ENCODE measurements around the gene TTC13. TPM values are rescaled to one million over a fixed set of nuclear protein-coding genes. Genes with fewer than 3 reads are reported as not detected.

Gene TTC13
- total RNA-seq, 1 donor from 2014 or later, result 18.6 TPM

- H3K4me3 ChIP-seq, result peak overlapping the region; percentile 83
- H3K9me3 ChIP-seq, result no peaks in the 10 kb centered on the region
- H3K27ac ChIP-seq, result peak overlapping the region; percentile 77
- DNase-seq, result no peak
- H3K4me1 ChIP-seq, result peaks cover 23% of the 10 kb centered on the region
- ATAC-seq, result no peak
- intact Hi-C loops (cut with DNase I), result no loop called here
- peaks cover 17% of the 10 kb centered on the region for H3K36me3 ChIP-seq
- no peaks in the 10 kb centered on the region for H3K27me3 ChIP-seq
- no peak for TF ChIP-seq CTCF (IDR thresholded peaks at IDR 0.05)
These were observed 692 bp upstream of the TTC13 start for GRCh38 chr1:230979389-230979716.

- Histone ChIP-seq H3K27me3 (no peaks in the 10 kb centered on the region), H3K4me1 (peaks cover 23% of the 10 kb centered on the region), H3K9me3 (no peaks in the 10 kb centered on the region), H3K4me3 (peak overlapping the region; percentile 83), H3K36me3 (peaks cover 17% of the 10 kb centered on the region), H3K27ac (peak overlapping the region; percentile 70)
- TF ChIP-seq CTCF (IDR thresholded peaks at IDR 0.05), result no peak
- peak; percentile 74 for DNase-seq
- peak; percentile 8 for ATAC-seq
- intact Hi-C loops (cut with DNase I), result no loop called here
These were observed 735 bp downstream of the TTC13 start for GRCh38 chr1:230977761-230978490.

- Histone ChIP-seq H3K36me3 (peaks cover 17% of the 10 kb centered on the region), H3K4me3 (peak overlapping the region; percentile 83), H3K9me3 (no peaks in the 10 kb centered on the region), H3K27ac (peak overlapping the region; percentile 70), H3K4me1 (peaks cover 31% of the 10 kb centered on the region), H3K27me3 (no peaks in the 10 kb centered on the region)
- TF ChIP-seq CTCF (IDR thresholded peaks at IDR 0.05), result no peak
- DNase-seq, result no peak
- intact Hi-C loops (cut with DNase I), result no loop called here
- no peak for ATAC-seq
These were observed 1.6 kb downstream of the TTC13 start for GRCh38 chr1:230976825-230977747.

- H3K36me3 ChIP-seq, result peaks cover 11% of the 10 kb centered on the region
- peaks cover 33% of the 10 kb centered on the region for H3K4me1 ChIP-seq
- H3K9me3 ChIP-seq, result no peaks in the 10 kb centered on the region
- no peak overlapping the region for H3K27ac ChIP-seq
- no peak for TF ChIP-seq CTCF (IDR thresholded peaks at IDR 0.05)
- no peak for DNase-seq
- ATAC-seq, result no peak
- no peak overlapping the region for H3K4me3 ChIP-seq
- no peaks in the 10 kb centered on the region for H3K27me3 ChIP-seq
- intact Hi-C loops (cut with DNase I), result no loop called here
These were observed 2.3 kb downstream of the TTC13 start for GRCh38 chr1:230976360-230976759.

GRCh38 chr1:230975636-230976035, 3.0 kb downstream of the TTC13 start:
- no peak for ATAC-seq
- Histone ChIP-seq H3K36me3 (peaks cover 9% of the 10 kb centered on the region), H3K27ac (no peak overlapping the region), H3K4me3 (no peak overlapping the region), H3K4me1 (peaks cover 33% of the 10 kb centered on the region), H3K9me3 (no peaks in the 10 kb centered on the region), H3K27me3 (no peaks in the 10 kb centered on the region)
- TF ChIP-seq CTCF (IDR thresholded peaks at IDR 0.05), result no peak
- intact Hi-C loops (cut with DNase I), result no loop called here
- no peak for DNase-seq
